Endothelial cell of umbilical vein (primary cell): Measurements from ENCODE around the gene NOP10.

Experiments
- FOS ChIP-seq: IDR thresholded peaks from 2 replicates; pipeline ENCODE4 v1.6.1; 2011; ENCODE audit warnings: mild to moderate bottlenecking, low read length, moderate library complexity, borderline replicate concordance; ENCODE audit not compliant: insufficient read depth
- JUN ChIP-seq: IDR thresholded peaks from 2 replicates; pipeline ENCODE4 v1.6.1; 2011; ENCODE audit warnings: borderline replicate concordance, low read depth; ENCODE audit not compliant: insufficient read length, insufficient read depth
- POLR2A ChIP-seq: IDR thresholded peaks from 2 replicates; pipeline ENCODE4 v1.6.1; 2012; ENCODE audit warnings: low read depth, mild to moderate bottlenecking, control low read depth, low read length
- TF ChIP-seq, protein P1 (sequence below): IDR thresholded peaks from 2 replicates; pipeline ENCODE4 v1.6.1; 2011; ENCODE audit not compliant: insufficient read depth, insufficient read length

DNA sequence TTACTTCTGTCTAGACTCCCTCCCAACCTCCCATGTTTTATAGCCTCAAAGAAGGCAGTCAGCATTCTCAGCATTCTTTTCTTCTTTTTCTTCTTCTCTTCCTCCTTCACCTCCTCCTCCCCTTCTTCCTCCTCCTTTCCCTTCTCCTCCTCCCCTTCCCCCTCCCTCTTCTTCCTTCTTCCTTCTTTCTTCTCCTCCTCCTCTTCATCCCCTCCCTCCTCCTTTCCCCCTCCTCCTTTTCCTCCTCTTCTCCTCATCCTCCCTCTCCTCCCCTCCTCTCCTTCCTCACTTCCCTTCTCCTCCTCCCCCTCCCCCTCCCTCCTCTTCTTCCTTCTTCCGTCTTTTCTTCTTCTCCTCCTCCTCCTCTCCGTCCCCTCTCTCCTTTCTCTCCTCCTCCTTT is 27.7 kb upstream of the NOP10 start:
- TF ChIP-seq JUN (no peak), POLR2A (no peak), FOS (no peak)
- TF ChIP-seq, protein P1, sequence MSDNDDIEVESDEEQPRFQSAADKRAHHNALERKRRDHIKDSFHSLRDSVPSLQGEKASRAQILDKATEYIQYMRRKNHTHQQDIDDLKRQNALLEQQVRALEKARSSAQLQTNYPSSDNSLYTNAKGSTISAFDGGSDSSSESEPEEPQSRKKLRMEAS = no peak
